Fibroblast of pulmonary artery (primary cell): ENCODE results near the gene ALOXE3.

Experiments
- DNase-seq: peaks from one replicate; pipeline ENCODE4 v3.0.0-alpha.2; 2010; ENCODE audit warnings: low read depth
- H3K4me3 ChIP-seq: replicated peaks from 2 replicates; pipeline ENCODE4 v1.5.1; 2011; ENCODE audit warnings: low read depth, mild to moderate bottlenecking, control low read depth, low read length, moderate library complexity
- TF ChIP-seq, protein P1 (sequence below): IDR thresholded peaks from 2 replicates; pipeline ENCODE4 v1.5.1; 2011; ENCODE audit warnings: mild to moderate bottlenecking, control low read depth, low read length, inconsistent platforms; ENCODE audit errors: missing control alignments

ALOXE3 gene

DNA sequence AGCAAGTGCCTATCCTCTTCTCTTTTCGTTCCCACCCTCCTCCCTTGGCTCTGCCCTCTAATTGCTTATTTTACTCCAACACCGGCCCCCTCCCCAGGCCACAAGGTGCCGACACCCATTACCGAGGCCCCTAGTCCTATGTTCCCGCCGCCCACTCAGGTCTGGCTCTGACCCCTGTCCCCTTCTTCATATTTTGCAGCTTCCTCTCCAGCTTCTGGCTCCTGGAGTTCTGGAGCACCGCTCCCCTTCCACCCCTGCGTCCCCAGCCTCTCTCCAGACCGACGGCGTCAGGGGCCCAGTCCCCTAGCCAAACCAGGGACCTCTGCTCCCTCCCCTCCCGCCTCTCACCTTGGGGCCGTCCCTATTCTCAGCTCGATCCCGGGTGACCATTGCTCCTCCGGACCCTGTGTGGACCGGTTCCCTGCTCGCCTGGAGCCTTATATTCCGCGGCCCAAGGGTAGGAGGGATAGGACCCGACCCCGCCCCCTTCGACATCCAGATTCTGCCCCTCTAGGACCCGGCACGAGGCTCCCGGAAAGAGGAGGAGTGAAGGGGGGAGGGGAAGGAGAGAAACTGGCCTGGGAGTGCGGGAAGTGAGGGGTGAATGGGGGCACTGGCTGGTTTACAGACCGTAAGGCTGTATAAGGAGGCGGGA is 5.5 kb upstream of the ALOXE3 start, which contains the start of gene HES7:
HES7 (minus strand) TSS at position 412 of the 655 bp plus-strand sequence; CDS start at position 390, 22 bp downstream.
- peak within 1 kb of the TSS; percentile 54 for H3K4me3 ChIP-seq
- TF ChIP-seq, protein P1, sequence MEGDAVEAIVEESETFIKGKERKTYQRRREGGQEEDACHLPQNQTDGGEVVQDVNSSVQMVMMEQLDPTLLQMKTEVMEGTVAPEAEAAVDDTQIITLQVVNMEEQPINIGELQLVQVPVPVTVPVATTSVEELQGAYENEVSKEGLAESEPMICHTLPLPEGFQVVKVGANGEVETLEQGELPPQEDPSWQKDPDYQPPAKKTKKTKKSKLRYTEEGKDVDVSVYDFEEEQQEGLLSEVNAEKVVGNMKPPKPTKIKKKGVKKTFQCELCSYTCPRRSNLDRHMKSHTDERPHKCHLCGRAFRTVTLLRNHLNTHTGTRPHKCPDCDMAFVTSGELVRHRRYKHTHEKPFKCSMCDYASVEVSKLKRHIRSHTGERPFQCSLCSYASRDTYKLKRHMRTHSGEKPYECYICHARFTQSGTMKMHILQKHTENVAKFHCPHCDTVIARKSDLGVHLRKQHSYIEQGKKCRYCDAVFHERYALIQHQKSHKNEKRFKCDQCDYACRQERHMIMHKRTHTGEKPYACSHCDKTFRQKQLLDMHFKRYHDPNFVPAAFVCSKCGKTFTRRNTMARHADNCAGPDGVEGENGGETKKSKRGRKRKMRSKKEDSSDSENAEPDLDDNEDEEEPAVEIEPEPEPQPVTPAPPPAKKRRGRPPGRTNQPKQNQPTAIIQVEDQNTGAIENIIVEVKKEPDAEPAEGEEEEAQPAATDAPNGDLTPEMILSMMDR: no peak
- no peak for DNase-seq

DNA sequence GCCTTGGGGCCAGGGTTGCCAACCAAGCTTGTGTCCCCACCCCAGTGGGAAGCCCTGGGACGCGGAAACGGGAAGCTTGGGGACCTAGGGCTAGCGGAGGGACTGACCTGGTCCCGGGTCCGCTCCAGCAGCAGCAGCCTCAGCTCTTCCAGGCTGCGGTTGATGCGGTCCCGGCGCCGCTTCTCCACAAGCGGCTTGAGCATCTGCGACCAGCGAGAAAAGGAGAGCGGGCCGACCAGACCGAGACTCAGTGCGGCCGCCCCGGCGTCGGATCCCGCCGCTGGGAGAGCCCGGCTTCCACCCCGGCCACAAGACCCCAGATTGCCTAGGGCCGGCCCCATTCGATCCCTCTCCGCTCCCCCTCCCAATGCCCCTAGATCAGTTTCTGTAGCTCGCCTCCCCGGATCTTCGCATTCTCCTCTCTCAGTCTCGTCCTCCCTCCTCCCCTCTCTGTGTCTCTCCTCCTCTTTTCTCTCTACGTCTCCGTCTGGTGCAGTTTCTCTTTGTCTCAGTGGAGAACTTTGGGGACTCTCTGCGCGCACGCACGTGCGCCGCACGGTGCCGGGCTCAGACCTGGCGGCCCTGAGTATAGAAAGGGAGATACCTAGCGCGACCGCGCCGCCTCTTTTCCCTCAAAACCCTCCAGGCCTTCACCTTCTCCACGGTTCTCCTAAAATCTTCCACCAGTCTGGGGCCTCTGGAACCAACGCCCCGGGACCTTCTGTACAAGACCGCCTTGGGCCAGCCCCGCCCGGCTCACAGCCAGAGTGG is 4.8 kb upstream of the ALOXE3 start:
- TF ChIP-seq, protein P1: no peak
- H3K4me3 ChIP-seq: peak overlapping the region; percentile 54
- no peak for DNase-seq

DNA sequence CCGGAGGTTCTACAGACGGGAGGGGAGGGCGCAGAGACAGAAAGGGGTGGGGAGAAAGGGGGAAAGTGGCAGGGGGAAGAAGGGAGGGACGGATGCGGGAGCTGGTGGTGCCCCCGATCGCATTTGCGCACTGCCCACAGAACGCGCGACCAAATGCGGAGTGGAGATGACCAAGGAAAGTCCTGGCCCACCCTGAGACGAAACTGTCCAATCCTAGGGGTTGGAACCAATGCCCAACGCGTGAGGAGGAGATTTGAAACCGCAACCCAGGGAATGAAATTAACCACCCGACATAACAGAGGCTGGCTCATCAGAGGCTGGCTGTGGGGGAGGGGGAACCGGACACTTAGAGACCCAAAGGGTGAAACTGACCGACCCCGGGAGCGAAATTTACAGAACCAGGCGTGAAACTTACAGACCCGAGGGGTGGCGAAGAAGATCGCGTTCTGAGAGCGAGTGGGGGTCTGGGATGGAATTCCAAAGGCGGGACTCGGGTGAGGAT is 4.2 kb upstream of the ALOXE3 start:
- TF ChIP-seq, protein P1: no peak
- DNase-seq: no peak
- H3K4me3 ChIP-seq: peak overlapping the region; percentile 54

DNA sequence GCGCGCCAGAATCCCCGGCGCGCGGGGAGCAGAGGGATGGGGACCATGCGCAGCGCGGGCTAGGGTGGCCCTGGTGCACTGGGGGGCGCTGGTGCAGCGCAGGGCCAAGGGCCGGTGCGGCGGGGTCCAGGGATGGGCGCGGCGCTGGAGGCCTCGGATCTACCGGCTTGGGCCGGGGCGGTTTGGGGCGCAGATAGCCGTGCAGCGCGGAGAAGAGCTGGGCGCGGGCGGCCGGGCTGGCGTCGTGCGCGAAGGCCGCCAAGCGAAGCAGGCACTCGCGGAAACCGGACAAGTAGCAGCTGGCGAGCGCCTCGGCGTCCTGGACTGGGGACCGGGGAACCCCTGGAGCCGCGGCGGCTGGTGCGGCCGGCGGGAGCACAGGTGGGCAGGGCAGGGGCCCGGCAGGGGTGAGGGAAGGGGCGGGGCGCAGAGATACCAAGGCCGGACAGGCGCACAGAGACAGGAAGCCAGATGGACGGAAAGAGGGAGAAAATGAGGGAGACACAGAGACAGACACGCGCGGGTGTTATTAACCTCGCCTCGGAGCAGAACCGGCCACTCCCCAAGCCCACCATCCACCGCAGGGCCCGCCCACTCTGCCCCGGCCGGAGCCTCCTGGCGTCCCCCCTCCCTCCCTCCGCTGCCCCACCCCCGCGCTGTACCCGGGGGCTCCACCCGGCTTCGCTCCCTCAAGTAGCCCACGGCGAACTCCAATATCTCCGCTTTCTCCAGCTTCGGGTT is 3.5 kb upstream of the ALOXE3 start:
- no peak for DNase-seq
- TF ChIP-seq, protein P1: peak; percentile 8
- peak overlapping the region; percentile 54 for H3K4me3 ChIP-seq

DNA sequence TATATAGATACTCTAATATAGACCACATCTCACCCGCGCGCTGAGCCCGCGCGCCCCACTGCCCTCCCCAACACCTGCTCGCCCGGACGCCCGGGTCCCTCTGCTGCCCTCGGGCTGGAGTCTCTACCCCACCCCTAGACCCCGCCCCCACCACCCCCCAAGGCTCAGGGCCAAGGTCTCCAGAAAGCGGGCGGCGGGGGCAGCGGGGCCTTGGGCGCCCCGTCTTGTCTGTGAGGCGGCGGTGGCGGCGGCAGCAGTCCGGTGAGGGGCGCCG is 3.0 kb upstream of the ALOXE3 start:
- H3K4me3 ChIP-seq: peak overlapping the region; percentile 54
- TF ChIP-seq, protein P1: no peak
- peak; percentile 44 for DNase-seq

DNA sequence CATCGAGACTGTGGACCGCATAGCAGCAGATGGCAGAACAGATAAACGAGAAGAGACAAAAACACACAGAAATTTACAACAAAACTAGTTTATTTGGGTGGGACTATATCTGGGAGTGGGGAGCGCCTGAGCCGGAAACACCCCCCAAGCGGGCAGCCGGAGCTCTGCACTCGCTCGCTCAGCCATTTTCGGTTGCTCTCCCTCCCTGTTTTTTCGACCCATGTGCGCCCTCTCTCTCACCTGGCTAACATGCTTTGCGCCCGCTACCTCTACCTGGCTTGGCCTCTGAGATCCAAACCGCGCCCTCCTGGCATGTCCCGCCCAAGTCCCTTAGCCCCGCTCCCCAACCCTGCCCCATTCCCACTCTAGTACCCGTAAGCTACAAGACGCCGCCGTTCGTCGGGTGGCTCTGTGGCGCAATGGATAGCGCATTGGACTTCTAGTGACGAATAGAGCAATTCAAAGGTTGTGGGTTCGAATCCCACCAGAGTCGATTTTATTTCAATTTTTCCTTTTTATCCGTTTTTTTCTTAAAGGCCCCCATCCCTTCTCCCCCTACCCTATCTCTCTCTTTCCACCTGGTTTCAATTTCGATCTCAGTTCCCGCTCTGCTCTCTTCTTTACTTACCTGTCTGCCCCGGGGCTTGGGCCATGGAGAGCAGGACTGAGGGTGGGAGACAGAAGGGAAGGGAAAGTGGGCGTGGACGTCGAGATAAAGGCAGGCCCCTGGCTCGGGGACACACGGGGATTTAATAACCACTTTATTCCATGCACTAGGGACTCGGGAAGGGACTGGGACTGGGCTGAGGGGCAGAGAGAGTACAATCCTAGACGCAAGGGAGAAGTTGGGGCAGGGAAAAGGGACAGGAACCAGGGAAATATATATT is 2.4 kb upstream of the ALOXE3 start:
- DNase-seq: peak; percentile 73
- TF ChIP-seq, protein P1: peak; percentile 33
- H3K4me3 ChIP-seq: peak overlapping the region; percentile 54
